PFSK-1 (cell line): ENCODE data around the gene MYOF.

Experiments used
- POLR2AphosphoS5 ChIP-seq: IDR thresholded peaks from 2 replicates; pipeline ENCODE4 v1.6.1; 2012; ENCODE audit warnings: low read depth, mild to moderate bottlenecking, control low read depth, low read length, moderate library complexity
- TF ChIP-seq, protein P1 (sequence below), 2 experiments: IDR thresholded peaks; 2 replicates each; pipeline versions ENCODE4 v1.6.1 to v1.8.0; 2011 to 2012; ENCODE audit warnings: low read depth in 2 of 2, low read length in 2 of 2, control low read depth in 1 of 2, inconsistent platforms in 1 of 2, mild to moderate bottlenecking in 1 of 2, moderate library complexity in 1 of 2; ENCODE audit not compliant: insufficient read depth in 1 of 2

DNA sequence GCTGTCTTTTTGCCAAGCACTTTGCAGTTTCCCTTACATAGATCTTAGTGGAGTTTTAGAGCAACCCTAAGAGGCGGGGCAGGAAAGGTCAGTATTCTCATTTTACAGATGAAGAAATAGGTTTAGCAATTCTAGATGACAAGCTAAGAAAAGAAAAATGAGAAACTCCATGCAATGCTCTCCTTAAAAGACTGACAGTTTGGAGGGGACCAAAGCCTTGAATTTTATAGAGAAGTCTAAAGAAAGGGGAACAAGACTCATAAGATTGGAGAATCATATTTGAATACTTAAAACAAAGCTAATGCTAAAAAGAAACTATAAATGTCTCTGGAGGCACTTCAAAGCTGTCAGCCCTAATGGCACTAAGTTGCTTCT is 33.9 kb upstream of the MYOF start:
- TF ChIP-seq, protein P1, sequence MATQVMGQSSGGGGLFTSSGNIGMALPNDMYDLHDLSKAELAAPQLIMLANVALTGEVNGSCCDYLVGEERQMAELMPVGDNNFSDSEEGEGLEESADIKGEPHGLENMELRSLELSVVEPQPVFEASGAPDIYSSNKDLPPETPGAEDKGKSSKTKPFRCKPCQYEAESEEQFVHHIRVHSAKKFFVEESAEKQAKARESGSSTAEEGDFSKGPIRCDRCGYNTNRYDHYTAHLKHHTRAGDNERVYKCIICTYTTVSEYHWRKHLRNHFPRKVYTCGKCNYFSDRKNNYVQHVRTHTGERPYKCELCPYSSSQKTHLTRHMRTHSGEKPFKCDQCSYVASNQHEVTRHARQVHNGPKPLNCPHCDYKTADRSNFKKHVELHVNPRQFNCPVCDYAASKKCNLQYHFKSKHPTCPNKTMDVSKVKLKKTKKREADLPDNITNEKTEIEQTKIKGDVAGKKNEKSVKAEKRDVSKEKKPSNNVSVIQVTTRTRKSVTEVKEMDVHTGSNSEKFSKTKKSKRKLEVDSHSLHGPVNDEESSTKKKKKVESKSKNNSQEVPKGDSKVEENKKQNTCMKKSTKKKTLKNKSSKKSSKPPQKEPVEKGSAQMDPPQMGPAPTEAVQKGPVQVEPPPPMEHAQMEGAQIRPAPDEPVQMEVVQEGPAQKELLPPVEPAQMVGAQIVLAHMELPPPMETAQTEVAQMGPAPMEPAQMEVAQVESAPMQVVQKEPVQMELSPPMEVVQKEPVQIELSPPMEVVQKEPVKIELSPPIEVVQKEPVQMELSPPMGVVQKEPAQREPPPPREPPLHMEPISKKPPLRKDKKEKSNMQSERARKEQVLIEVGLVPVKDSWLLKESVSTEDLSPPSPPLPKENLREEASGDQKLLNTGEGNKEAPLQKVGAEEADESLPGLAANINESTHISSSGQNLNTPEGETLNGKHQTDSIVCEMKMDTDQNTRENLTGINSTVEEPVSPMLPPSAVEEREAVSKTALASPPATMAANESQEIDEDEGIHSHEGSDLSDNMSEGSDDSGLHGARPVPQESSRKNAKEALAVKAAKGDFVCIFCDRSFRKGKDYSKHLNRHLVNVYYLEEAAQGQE (IDR thresholded peaks at IDR 0.05; ENCODE audit: insufficient read depth in 1 of 2, low read depth in 2 of 2, low read length in 2 of 2): no peak
- TF ChIP-seq POLR2AphosphoS5: no peak
